ENCODE data around the gene HMGN4. TPM values are rescaled to one million over a fixed set of nuclear protein-coding genes. Genes with fewer than 3 reads are reported as not detected.
"Not testable (repeated sequence)": the region's sequence is repeated elsewhere in the genome, so short reads cannot be mapped to it uniquely, and the experiment has no call there.

Gene HMGN4
- total and polyA plus RNA-seq, 9 of the 15 experiments (the other 6 are each of a cell fraction or from before 2014, with no cell fraction given): 35.4 to 134 (median 94.1) TPM

- TF ChIP-seq HNRNPH1 (optimal IDR thresholded peaks at IDR 0.05; ENCODE audit: low read depth, low read length) (no peak), ZNF512 (tag; IDR thresholded peaks at IDR 0.05) (no peak)
Observed at GRCh38 chr6:26521600-26522391, 16.4 kb upstream of the HMGN4 start (continued).

- peak; percentile 24; the same call in 2 of the 3 replicates for ATAC-seq
- peak overlapping the region; percentile 93; the same call in 1 of the 2 replicates for H2AFZ ChIP-seq (ENCODE audit: low read depth, low read length)
- peak overlapping the region; percentile 96 to 99 for H3K9ac ChIP-seq (ENCODE audit: insufficient read depth in 1 of 2, low read depth in 2 of 2, low read length in 2 of 2)
- intact Hi-C loops (cut with micrococcal nuclease): loop anchor here (1.0 kb wide), 1 partner anchor 32 kb away; no protein-coding TSS in a partner anchor
- 4% methylated on average over 11 of the region's 11 CpGs for WGBS (ENCODE audit: insufficient coverage, low coverage, missing lambda C conversion rate)
- peak overlapping the region; percentile 70 for H3K4me3 ChIP-seq
- peaks cover 38% of the 10 kb centered on the region for H3K79me2 ChIP-seq (ENCODE audit: control insufficient read depth, insufficient read depth, low read length)
- FAIRE-seq; H4K20me1 ChIP-seq (replicated peaks; ENCODE audit: control insufficient read depth, insufficient read depth, low read length); in situ Hi-C loops (cut with MboI); H3K27me3 ChIP-seq (ENCODE audit: control insufficient read depth in 2 of 2, insufficient read depth in 2 of 2, low read length in 2 of 2); H3K36me3 ChIP-seq (ENCODE audit: control insufficient read depth, insufficient read depth, low read length); H3K9me1 ChIP-seq (ENCODE audit: control insufficient read depth, insufficient read depth, low read length); H3K9me3 ChIP-seq (replicated peaks; ENCODE audit: control insufficient read depth, insufficient read depth, low read depth, low read length); CTCF ChIA-PET (ENCODE audit: low intra/inter-chr PET ratio); TF ChIP-seq ATF3 (CRISPR knock-in tag; conservative IDR thresholded peaks at IDR 0.05): not testable (repeated sequence)
- BruUV-seq (replicated peaks): TSS peak; percentile 49
- DNase-seq (ENCODE audit: extremely low read depth in 1 of 4, low spot score in 3 of 4): peak in 2 of 4 experiments; percentile 57 to 81
- H3K27ac ChIP-seq (ENCODE audit: extremely low read depth, low read depth, low read length): peak overlapping the region; percentile 98
- peaks cover 13 to 21% of the 10 kb centered on the region in 2 experiments; a peak in 4 of 5 replicates for H3K4me1 ChIP-seq (replicated peaks in 1 of 2; ENCODE audit: control insufficient read depth in 2 of 2, insufficient read depth in 2 of 2, low read length in 2 of 2)
- peak overlapping the region; percentile 94 for H3K4me2 ChIP-seq (ENCODE audit: insufficient read depth, low read length)
- POLR2A ChIA-PET: interaction anchor here (0.6 to 2.3 kb wide), 11 partner anchors 10 to 1011 kb away, joined by 3 to 21 read pairs (median 3); partner anchors contain the start of gene HMGN4
- TF ChIP-seq DDX20 (tag; IDR thresholded peaks at IDR 0.05; ENCODE audit: low read depth) (peak; percentile 29; the same call in 1 of the 2 replicates), ARID1B (IDR thresholded peaks at IDR 0.05) (peak; percentile 62), SMARCA4 (IDR thresholded peaks at IDR 0.05) (peak; percentile 57), SOX6 (IDR thresholded peaks at IDR 0.05) (peak; percentile 65), VEZF1 (CRISPR knock-in tag; IDR thresholded peaks at IDR 0.05) (0 out of 2 replicates have a peak, but pooled peaks have one; percentile 49), ATF3 (IDR thresholded peaks at IDR 0.05) (peak; percentile 54; the same call in 1 of the 2 replicates), SUPT5H (IDR thresholded peaks at IDR 0.05) (0 out of 2 replicates have a peak, but pooled peaks have one; percentile 38), EP400 (IDR thresholded peaks at IDR 0.05) (peak; percentile 39; the same call in 1 of the 2 replicates), TAF9B (IDR thresholded peaks at IDR 0.05; ENCODE audit: partially characterized antibody) (peak; percentile 39), MEIS2 (IDR thresholded peaks at IDR 0.05; ENCODE audit: partially characterized antibody) (peak; percentile 30), ZKSCAN8 (CRISPR knock-in tag; IDR thresholded peaks at IDR 0.05) (peak; percentile 27; the same call in 1 of the 2 replicates)
Observed at GRCh38 chr6:26522486-26523228, 15.5 kb upstream of the HMGN4 start.

All from K562 (cell line).